Measurements from ENCODE around the gene YBEY. TPM values are rescaled to one million over a fixed set of nuclear protein-coding genes. Genes with fewer than 3 reads are reported as not detected.

The YBEY gene
- total and polyA plus RNA-seq, 5 experiments from 2014 or later, result 14.2 to 22.2 (median 14.8) TPM

GRCh38 chr21:46346296-46347202 is 60.4 kb downstream of the YBEY start:
- DNase-seq (no peak), ATAC-seq (no peak)
- Mint-ChIP-seq H3K27me3 (no peaks in the 10 kb centered on the region), H3K27ac (peak overlapping the region in 1 of 10 donors; percentile 81), H3K4me3 (no peak overlapping the region), H3K4me1 (peaks cover 2 to 19% (median 8%) of the 10 kb centered on the region in 4 donors), H3K9me3 (no peaks in the 10 kb centered on the region), H3K36me3 (peaks cover 4 to 86% (median 39%) of the 10 kb centered on the region in 3 donors)
- POLR2A ChIA-PET, result no interaction called here

GRCh38 chr21:46347203-46347550 is 61.0 kb downstream of the YBEY start:
- Mint-ChIP-seq H3K27ac (peak overlapping the region in 2 of 10 donors; percentile 43 to 81), H3K4me3 (peak overlapping the region in 1 of 10 donors; percentile 63), H3K9me3 (no peaks in the 10 kb centered on the region), H3K27me3 (no peaks in the 10 kb centered on the region), H3K4me1 (peaks cover 2 to 19% (median 8%) of the 10 kb centered on the region in 4 donors), H3K36me3 (peaks cover 4 to 90% (median 39%) of the 10 kb centered on the region in 3 donors)
- ATAC-seq (no peak), DNase-seq (no peak)
- POLR2A ChIA-PET, result no interaction called here

Other genes starting within 250 kb of the YBEY start
- 10 to 100 TPM; 91.5 to 98.8 TPM for gene COL6A2, start 188.2 kb upstream of the YBEY start, total RNA-seq
- 10 to 100 TPM in 1 of 3 donors, 1 to 10 TPM in 2; 3.8 to 13.4 (median 8.8) TPM for gene COL6A2, start 188.2 kb upstream of the YBEY start, polyA plus RNA-seq
- gene FTCD, start 130.8 kb upstream of the YBEY start, total RNA-seq, result 1 to 10 TPM; 2.1 to 2.2 TPM
- not detected for gene FTCD, start 130.8 kb upstream of the YBEY start, polyA plus RNA-seq
- 10 to 100 TPM; 11.2 TPM for gene SPATC1L, start 101.9 kb upstream of the YBEY start, total RNA-seq
- gene SPATC1L, start 101.9 kb upstream of the YBEY start, polyA plus RNA-seq, result 10 to 100 TPM; 13.0 to 20.5 (median 13.6) TPM
- gene LSS, start 57.6 kb upstream of the YBEY start, total RNA-seq, result 10 to 100 TPM; 43.6 to 47.6 TPM
- 10 to 100 TPM; 12.3 to 14.6 (median 14.3) TPM for gene LSS, start 57.6 kb upstream of the YBEY start, polyA plus RNA-seq
- gene MCM3AP, start 731 bp upstream of the YBEY start, total RNA-seq, result 100 to 1,000 TPM; 186 to 187 TPM
- gene MCM3AP, start 731 bp upstream of the YBEY start, polyA plus RNA-seq, result 10 to 100 TPM; 40.5 to 61.0 (median 41.5) TPM
- 1 to 10 TPM; 6.4 to 7.3 TPM for gene C21orf58, start 37.5 kb downstream of the YBEY start, total RNA-seq
- gene C21orf58, start 37.5 kb downstream of the YBEY start, polyA plus RNA-seq, result 1 to 10 TPM in 1 of 3 donors, under 1 TPM in 2; 0.44 to 1.2 (median 0.51) TPM
- gene PCNT, start 37.8 kb downstream of the YBEY start, total RNA-seq, result 10 to 100 TPM; 80.0 to 86.2 TPM
- gene PCNT, start 37.8 kb downstream of the YBEY start, polyA plus RNA-seq, result 10 to 100 TPM; 17.2 to 37.4 (median 19.9) TPM
- 100 to 1,000 TPM; 158 to 163 TPM for gene DIP2A, start 172.5 kb downstream of the YBEY start, total RNA-seq
- gene DIP2A, start 172.5 kb downstream of the YBEY start, polyA plus RNA-seq, result 10 to 100 TPM; 26.8 to 33.6 (median 28.6) TPM